ENCODE results near the gene RAB28. TPM values are rescaled to one million over a fixed set of nuclear protein-coding genes. Genes with fewer than 3 reads are reported as not detected.

Gene RAB28
- total RNA-seq, 1 donor from 2014 or later, result 26.9 TPM

GRCh38 chr4:13528821-13529127, 44.6 kb upstream of the RAB28 start:
- no peaks in the 10 kb centered on the region for H3K4me1 Mint-ChIP-seq (ENCODE audit: low read depth)
- no peak for DNase-seq (ENCODE audit: low spot score, unreplicated experiment)
- H3K36me3 Mint-ChIP-seq (ENCODE audit: insufficient read depth), result no peaks in the 10 kb centered on the region
- H3K9me3 Mint-ChIP-seq (ENCODE audit: low read depth), result no peaks in the 10 kb centered on the region
- peaks cover 63% of the 10 kb centered on the region for H3K27me3 Mint-ChIP-seq
- H3K4me3 Mint-ChIP-seq (ENCODE audit: low read depth), result no peak overlapping the region
- no peak for TF ChIP-seq CTCF (IDR thresholded peaks at IDR 0.05; ENCODE audit: unreplicated experiment)
- no peak overlapping the region for H3K27ac Mint-ChIP-seq

- no peak for DNase-seq (ENCODE audit: low spot score, unreplicated experiment)
- Mint-ChIP-seq H3K9me3 (ENCODE audit: low read depth) (no peaks in the 10 kb centered on the region), H3K4me1 (ENCODE audit: low read depth) (no peaks in the 10 kb centered on the region), H3K4me3 (ENCODE audit: low read depth) (no peak overlapping the region), H3K36me3 (ENCODE audit: insufficient read depth) (no peaks in the 10 kb centered on the region), H3K27ac (no peak overlapping the region), H3K27me3 (peaks cover 61% of the 10 kb centered on the region)
- no peak for TF ChIP-seq CTCF (IDR thresholded peaks at IDR 0.05; ENCODE audit: unreplicated experiment)
These were observed 44.1 kb upstream of the RAB28 start for GRCh38 chr4:13527981-13528820.

- TF ChIP-seq CTCF (IDR thresholded peaks at IDR 0.05; ENCODE audit: unreplicated experiment), result no peak
- Mint-ChIP-seq H3K4me3 (ENCODE audit: low read depth) (no peak overlapping the region), H3K4me1 (ENCODE audit: low read depth) (no peaks in the 10 kb centered on the region), H3K27ac (no peak overlapping the region), H3K36me3 (ENCODE audit: insufficient read depth) (no peaks in the 10 kb centered on the region), H3K27me3 (peaks cover 61% of the 10 kb centered on the region), H3K9me3 (ENCODE audit: low read depth) (no peaks in the 10 kb centered on the region)
- DNase-seq (ENCODE audit: low spot score, unreplicated experiment), result no peak
These were observed 43.2 kb upstream of the RAB28 start for GRCh38 chr4:13527192-13527980.

- Mint-ChIP-seq H3K4me1 (ENCODE audit: low read depth) (no peaks in the 10 kb centered on the region), H3K4me3 (ENCODE audit: low read depth) (no peak overlapping the region), H3K36me3 (ENCODE audit: insufficient read depth) (no peaks in the 10 kb centered on the region), H3K9me3 (ENCODE audit: low read depth) (no peaks in the 10 kb centered on the region), H3K27me3 (peaks cover 62% of the 10 kb centered on the region), H3K27ac (no peak overlapping the region)
- TF ChIP-seq CTCF (IDR thresholded peaks at IDR 0.05; ENCODE audit: unreplicated experiment), result no peak
- no peak for DNase-seq (ENCODE audit: low spot score, unreplicated experiment)
These were observed 42.5 kb upstream of the RAB28 start for GRCh38 chr4:13526658-13527057.

- Mint-ChIP-seq H3K27ac (no peak overlapping the region), H3K9me3 (ENCODE audit: low read depth) (no peaks in the 10 kb centered on the region), H3K4me3 (ENCODE audit: low read depth) (no peak overlapping the region), H3K4me1 (ENCODE audit: low read depth) (no peaks in the 10 kb centered on the region), H3K36me3 (ENCODE audit: insufficient read depth) (no peaks in the 10 kb centered on the region), H3K27me3 (peaks cover 57% of the 10 kb centered on the region)
- DNase-seq (ENCODE audit: low spot score, unreplicated experiment), result no peak
- TF ChIP-seq CTCF (IDR thresholded peaks at IDR 0.05; ENCODE audit: unreplicated experiment), result no peak
These were observed 41.6 kb upstream of the RAB28 start for GRCh38 chr4:13525606-13526281.
